ENCODE measurements around the gene NOTCH2. TPM values are rescaled to one million over a fixed set of nuclear protein-coding genes. Genes with fewer than 3 reads are reported as not detected.

The NOTCH2 gene
- total RNA-seq, 4 donors from 2014 or later, result 90.2 to 170 (median 118) TPM

- TF ChIP-seq CTCF (IDR thresholded peaks at IDR 0.05; ENCODE audit: low read depth), result no peak
Measured at GRCh38 chr1:119948342-119949214, 120.9 kb downstream of the NOTCH2 start.

GRCh38 chr1:119947468-119947867 is 122.0 kb downstream of the NOTCH2 start:
- no peak for TF ChIP-seq CTCF (IDR thresholded peaks at IDR 0.05; ENCODE audit: low read depth)

- TF ChIP-seq CTCF (IDR thresholded peaks at IDR 0.05; ENCODE audit: low read depth), result no peak
Measured at GRCh38 chr1:119946724-119947123, 122.7 kb downstream of the NOTCH2 start.

GRCh38 chr1:119943216-119943615 is 126.2 kb downstream of the NOTCH2 start:
- TF ChIP-seq CTCF (IDR thresholded peaks at IDR 0.05; ENCODE audit: low read depth), result no peak

GRCh38 chr1:119941392-119941791 is 128.1 kb downstream of the NOTCH2 start:
- no peak for TF ChIP-seq CTCF (IDR thresholded peaks at IDR 0.05; ENCODE audit: low read depth)

- TF ChIP-seq CTCF (IDR thresholded peaks at IDR 0.05; ENCODE audit: low read depth), result no peak
Measured at GRCh38 chr1:119940697-119941096, 128.8 kb downstream of the NOTCH2 start.

- TF ChIP-seq CTCF (IDR thresholded peaks at IDR 0.05; ENCODE audit: low read depth), result no peak
Measured at GRCh38 chr1:119937198-119937597, 132.3 kb downstream of the NOTCH2 start.
